ENCODE data around the gene CNTN2.

The CNTN2 gene

DNA sequence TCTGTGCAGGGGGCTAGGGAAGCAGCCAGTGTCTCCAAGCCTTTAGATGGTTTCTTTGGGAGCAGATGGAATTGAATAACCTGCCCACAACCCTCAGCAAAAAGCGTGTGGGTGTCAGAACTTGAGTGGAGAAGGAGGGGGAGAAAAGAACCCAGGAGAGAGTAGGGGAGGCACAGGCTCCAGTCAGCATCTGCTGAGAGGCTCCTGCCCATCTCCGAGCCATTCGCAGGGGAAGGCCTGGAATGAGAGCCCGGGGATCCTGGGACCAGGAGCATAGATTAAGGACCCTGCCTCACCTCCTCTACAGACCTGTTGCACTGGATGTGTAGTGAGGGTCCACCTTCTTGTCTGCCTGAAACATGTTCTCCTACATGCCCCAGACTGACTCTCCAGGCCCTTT is 25.0 kb downstream of the CNTN2 start:
- TF ChIP-seq, protein P1, sequence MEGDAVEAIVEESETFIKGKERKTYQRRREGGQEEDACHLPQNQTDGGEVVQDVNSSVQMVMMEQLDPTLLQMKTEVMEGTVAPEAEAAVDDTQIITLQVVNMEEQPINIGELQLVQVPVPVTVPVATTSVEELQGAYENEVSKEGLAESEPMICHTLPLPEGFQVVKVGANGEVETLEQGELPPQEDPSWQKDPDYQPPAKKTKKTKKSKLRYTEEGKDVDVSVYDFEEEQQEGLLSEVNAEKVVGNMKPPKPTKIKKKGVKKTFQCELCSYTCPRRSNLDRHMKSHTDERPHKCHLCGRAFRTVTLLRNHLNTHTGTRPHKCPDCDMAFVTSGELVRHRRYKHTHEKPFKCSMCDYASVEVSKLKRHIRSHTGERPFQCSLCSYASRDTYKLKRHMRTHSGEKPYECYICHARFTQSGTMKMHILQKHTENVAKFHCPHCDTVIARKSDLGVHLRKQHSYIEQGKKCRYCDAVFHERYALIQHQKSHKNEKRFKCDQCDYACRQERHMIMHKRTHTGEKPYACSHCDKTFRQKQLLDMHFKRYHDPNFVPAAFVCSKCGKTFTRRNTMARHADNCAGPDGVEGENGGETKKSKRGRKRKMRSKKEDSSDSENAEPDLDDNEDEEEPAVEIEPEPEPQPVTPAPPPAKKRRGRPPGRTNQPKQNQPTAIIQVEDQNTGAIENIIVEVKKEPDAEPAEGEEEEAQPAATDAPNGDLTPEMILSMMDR (IDR thresholded peaks at IDR 0.05; ENCODE audit: extremely low read depth, insufficient read depth, missing control alignments): no peak
- no peak for DNase-seq (ENCODE audit: low spot score)
- in situ Hi-C loops (cut with MboI; ENCODE audit: low pct_unique_long_range_greater_than_20kb, low sequenced_read_pairs, unreplicated experiment): loop anchor here (10.0 kb wide), 1 partner anchor 73 kb away; no protein-coding TSS in a partner anchor

GRCh38 chr1:205068457-205069040 is 25.5 kb downstream of the CNTN2 start:
- TF ChIP-seq, protein P1 (IDR thresholded peaks at IDR 0.05; ENCODE audit: extremely low read depth, insufficient read depth, missing control alignments): no peak
- in situ Hi-C loops (cut with MboI; ENCODE audit: low pct_unique_long_range_greater_than_20kb, low sequenced_read_pairs, unreplicated experiment): loop anchor here (10.0 kb wide), 1 partner anchor 74 kb away; no protein-coding TSS in a partner anchor
- no peak for DNase-seq (ENCODE audit: low spot score)

DNA sequence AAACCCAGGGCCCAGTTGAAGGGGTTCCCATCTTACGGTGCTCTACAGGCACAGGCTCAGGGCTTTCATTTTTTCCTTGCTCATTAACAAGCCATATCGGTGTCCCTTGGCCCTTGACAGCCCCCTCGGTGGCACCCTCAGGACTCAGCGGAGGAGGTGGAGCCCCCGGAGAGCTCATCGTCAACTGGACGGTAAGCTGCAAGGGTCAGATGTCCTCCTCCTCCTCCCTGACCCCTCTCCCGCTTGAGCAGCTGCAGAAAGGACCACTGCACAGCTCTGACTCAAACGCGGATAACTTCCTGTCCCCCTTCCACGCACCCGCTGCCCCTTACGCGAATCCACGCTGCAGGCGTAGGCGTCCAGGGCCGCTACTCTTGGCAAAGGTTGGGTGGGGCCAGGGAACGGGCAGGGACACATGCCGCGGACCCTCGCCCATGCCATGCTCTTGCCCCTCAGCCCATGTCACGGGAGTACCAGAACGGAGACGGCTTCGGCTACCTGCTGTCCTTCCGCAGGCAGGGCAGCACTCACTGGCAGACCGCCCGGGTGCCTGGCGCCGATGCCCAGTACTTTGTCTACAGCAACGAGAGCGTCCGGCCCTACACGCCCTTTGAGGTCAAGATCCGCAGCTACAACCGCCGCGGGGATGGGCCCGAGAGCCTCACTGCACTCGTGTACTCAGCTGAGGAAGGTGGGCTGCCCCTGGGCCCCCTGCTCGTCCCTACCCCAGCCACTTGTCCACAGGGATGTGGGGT is 26.5 kb downstream of the CNTN2 start:
- TF ChIP-seq, protein P1 (IDR thresholded peaks at IDR 0.05; ENCODE audit: extremely low read depth, insufficient read depth, missing control alignments): no peak
- no peak for DNase-seq (ENCODE audit: low spot score)
- in situ Hi-C loops (cut with MboI; ENCODE audit: low pct_unique_long_range_greater_than_20kb, low sequenced_read_pairs, unreplicated experiment): loop anchor here (10.0 kb wide), 1 partner anchor 75 kb away; no protein-coding TSS in a partner anchor

GRCh38 chr1:205071028-205071409 is 28.0 kb downstream of the CNTN2 start:
- in situ Hi-C loops (cut with MboI; ENCODE audit: low pct_unique_long_range_greater_than_20kb, low sequenced_read_pairs, unreplicated experiment): no loop called here
- DNase-seq (ENCODE audit: low spot score): no peak
- TF ChIP-seq, protein P1 (IDR thresholded peaks at IDR 0.05; ENCODE audit: extremely low read depth, insufficient read depth, missing control alignments): no peak

DNA sequence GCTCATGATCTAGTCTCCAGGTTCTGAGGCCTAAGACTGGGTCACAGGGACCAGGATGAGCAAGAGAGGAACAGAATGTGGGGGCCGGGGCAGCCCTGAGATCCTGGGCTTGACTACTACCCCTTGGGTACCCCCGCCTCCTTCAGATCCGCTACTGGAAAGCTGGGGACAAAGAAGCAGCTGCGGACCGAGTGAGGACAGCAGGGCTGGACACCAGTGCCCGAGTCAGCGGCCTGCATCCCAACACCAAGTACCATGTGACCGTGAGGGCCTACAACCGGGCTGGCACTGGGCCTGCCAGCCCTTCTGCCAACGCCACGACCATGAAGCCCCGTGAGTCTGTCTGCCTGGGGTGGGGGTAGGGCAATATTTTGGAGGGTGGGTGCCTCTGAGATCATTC is 28.8 kb downstream of the CNTN2 start:
- in situ Hi-C loops (cut with MboI; ENCODE audit: low pct_unique_long_range_greater_than_20kb, low sequenced_read_pairs, unreplicated experiment): no loop called here
- DNase-seq (ENCODE audit: low spot score): no peak
- TF ChIP-seq, protein P1 (IDR thresholded peaks at IDR 0.05; ENCODE audit: extremely low read depth, insufficient read depth, missing control alignments): no peak

- DNase-seq (ENCODE audit: low spot score): no peak
- TF ChIP-seq, protein P1 (IDR thresholded peaks at IDR 0.05; ENCODE audit: extremely low read depth, insufficient read depth, missing control alignments): no peak
- in situ Hi-C loops (cut with MboI; ENCODE audit: low pct_unique_long_range_greater_than_20kb, low sequenced_read_pairs, unreplicated experiment): no loop called here
Measured at GRCh38 chr1:205072286-205072685, 29.3 kb downstream of the CNTN2 start.

Data from GM13977 (cell line).